Germinal center (tissue), 1 donor: ENCODE results near the gene ANK3.
A peak's percentile ranks its signal among the peaks of the same experiment; 100 is the strongest.

Experiments used
- DNase-seq: peaks from one replicate; pipeline ENCODE4 v3.0.0; 2012; ENCODE audit warnings: mixed read lengths, low spot score

ANK3 gene

DNA sequence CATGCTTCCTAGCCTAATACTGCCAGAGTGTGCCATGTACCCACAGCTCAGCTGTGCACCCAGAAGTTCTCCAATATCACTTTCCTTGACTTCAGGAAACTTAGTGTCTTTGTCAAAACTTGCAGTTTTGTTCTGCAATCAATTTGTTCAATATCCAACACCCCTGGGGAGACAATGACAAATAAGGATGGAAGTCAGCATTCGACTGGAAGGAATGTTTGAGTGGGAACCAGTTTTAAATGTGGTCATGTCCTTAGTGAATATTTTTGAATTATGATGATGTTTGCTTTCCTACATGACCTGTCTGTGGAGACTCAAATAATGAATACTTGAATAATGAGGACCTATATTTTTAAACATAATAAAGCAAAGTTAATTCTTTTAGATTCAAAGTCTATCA is 112.0 kb downstream of the ANK3 start:
- DNase-seq, result no peak

DNA sequence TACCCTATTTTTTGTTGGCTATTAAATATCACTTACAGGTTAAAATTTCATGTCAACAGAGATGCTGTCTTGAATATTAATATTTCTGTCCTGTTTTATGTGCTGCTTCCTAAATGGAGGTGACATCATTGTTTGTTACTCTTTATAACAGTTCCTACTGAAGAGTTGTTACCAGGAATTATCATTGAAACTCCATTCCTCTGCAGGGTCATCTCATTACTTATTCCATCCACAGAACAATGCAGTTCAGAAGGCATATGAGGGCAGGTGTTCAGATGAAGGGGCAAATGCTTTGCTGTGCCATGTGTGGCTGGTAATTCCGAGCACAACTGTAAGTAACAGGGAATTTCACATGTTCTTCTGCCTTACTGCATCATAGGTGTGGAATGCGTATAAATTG is 113.4 kb downstream of the ANK3 start:
- DNase-seq, result no peak

DNA sequence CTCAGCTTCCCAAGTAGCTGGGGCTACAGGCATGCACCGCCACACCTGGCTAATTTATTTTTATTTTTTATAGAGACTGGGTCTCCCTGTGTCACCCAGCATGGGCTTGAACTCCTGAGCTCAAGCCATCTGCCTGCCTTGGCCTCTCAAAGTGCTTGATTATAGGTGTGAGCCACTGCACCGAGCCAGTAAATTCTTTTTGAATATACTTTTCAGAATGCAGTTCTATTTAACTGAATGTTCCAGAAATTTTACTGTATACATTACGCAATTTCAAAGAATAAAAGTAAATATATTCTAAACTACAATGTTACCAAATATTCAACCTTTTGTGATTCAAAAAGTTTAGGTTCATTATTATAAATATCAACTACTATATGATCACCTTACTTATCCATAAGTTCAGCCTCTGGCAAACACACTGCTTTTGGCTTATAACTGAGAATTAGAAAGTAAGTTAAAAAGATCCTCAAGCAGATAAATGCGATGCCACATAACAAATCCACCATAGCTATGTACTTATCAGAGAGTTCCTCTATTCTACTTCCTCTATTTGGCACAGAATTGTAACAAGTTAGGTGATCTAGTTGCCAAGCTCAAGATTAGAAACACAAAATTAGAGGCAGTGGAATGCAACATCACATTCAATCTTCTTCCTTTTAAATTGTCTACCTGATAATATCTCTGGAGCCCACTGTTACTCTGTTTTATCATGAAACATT is 118.2 kb downstream of the ANK3 start:
- DNase-seq, result peak; percentile 14

DNA sequence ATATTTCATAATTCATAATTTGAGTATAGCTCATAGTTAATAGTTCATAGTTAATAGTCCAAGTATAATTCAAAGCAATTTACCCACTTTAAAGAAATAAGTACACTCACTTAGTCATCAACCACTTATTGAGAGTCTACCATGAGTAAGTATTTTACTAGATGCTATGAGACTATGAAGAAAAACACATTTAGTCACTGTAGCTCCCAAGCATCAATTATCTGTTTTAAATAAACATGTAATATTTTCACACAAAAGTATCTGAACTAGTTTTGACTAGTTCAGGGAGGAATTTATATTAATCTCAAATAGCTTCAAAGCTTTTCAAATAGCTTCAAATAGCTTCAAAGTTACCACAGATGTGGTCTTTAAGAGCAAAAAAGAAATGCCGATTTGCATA is 119.2 kb downstream of the ANK3 start:
- DNase-seq, result no peak

DNA sequence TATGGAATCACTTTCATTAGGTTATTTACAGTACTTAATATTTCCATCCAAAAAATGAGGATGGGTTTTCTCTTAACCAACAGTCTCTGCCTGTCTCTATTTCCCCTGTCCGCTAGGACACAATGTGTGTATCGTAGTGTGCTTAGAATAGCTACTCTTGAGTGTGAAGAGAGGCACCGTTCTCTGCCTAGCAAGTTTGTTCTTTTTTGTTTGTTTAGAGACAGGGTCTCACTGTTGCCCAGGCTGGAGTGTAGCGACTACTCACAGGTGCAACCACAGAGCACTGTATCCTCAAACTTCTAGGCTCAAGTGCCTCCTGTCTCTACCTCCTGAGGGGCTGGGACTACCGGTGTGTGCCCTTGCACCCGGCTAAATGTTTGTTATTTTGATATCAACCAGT is 121.9 kb downstream of the ANK3 start:
- DNase-seq, result no peak

DNA sequence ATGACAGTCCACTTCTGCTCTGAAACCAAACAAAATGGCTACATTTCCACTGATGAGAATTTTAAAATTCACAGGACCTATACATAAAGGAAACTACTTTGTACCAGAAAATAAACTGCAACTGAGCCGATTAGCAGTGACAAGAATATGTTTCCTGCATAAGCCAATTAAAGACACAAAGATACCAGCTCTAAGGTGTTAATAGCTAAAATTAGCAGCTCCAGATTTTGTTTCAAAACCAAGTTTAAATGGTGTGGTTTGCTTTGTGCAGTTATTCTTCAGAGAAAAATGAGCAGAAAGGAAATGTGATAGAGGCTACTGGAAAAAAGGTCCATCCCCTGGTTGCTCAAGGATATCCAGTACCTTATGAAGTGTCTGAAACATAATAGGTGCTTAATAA is 123.2 kb downstream of the ANK3 start:
- no peak for DNase-seq

DNA sequence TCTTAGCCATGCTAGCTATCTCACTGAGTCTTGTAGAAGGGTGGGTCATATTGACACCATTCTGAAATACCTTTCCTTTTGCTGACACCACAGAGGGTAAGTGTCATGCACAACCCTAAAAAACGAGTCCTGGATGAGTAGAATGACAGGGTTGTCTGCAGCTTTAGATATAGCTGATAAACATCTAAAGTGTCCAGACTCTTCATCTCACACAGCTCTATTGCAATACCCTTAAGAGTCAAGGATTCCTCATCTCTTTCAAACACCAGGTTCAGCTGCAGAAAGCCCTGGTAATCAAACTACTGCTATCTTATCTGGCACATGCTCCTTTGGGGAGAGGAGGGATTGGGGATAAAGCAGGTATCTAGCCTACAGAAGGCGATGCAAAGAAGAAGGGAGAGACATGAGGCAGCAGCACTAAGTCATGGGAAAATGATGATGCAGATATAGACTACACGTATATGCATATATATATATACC is 127.0 kb downstream of the ANK3 start:
- DNase-seq, result no peak

DNA sequence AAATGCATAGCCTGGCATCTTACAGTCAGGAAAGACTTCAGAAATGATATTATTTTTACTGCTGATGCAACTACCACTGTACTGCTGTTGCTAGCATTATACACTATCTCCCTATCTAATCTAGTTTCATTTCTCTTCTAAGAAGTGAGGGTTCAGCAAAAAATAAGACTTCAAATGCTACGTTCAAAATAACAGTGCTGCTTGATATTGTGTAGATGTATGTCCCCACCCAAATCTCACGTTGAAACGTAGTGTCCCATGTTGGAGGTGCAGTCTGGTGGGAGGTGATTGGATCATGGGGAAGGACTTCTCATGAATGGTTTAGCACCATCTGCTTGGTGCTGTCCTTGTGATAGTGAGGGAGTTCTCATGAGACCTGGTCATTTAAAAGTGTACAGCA is 129.4 kb downstream of the ANK3 start:
- DNase-seq, result no peak

DNA sequence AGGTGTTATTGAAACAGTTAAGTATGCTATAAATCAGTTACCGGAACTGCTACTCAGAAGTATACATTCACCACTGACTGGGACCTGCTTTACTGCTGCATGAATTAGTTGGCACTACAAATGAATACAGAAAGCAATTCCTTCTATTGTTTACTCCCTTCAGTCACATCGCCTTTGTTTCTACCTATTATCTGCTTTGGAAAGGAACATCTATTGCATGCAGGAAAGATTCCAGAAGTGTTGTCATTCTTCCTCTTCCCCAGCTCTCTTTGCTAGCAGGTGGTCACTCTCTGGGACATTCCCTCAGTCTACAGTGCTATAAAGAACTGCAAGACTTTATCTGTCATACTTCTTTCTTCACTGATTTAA is 131.3 kb downstream of the ANK3 start:
- DNase-seq, result no peak

DNA sequence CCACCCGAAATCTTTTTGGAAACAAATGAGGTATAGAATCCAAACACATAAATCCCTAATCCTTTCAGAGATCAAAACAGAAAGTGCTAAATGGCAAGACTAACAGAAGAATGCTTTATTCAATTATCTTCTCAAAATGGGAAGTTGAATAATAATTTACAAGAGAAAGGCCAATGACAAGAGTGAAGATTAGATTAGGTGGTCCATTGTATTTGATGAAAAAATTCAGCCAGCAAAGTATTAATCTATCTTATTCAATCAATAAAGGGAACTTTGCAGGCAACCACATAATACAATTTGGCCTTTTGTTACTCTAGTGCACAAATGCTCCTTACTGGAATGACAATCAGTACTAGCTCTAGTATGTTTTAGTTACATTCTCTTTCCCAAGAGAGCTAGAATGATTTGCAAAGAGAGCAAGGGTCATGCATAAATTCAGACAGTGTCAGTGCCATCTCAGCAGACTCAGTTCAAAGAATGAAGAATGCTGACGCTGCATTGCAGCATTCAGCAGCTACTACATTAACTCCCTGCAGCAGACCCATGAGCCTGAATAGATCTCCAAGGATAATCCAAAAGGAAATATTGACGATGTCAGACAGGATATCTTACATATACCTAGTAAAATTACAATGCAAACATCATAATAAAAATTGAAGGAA is 131.8 kb downstream of the ANK3 start:
- DNase-seq, result no peak

DNA sequence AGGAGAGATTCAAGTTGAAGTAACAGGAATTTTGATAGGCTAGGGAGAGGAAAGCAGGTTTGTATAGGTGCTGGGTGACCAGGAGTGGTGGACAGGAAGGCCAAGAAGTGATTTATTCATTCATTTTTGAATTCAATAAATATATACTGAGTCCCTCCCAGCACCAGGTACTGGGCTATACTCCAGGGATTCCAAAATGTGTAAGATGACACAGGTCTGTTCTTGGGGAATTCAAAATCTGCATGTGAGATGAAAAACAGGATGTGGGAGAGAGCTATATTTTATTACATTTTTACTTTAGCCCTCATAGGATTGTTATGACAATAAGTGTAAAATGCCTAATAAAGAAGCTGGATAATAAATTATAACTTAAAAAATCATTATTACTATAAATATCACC is 134.9 kb downstream of the ANK3 start:
- no peak for DNase-seq

DNA sequence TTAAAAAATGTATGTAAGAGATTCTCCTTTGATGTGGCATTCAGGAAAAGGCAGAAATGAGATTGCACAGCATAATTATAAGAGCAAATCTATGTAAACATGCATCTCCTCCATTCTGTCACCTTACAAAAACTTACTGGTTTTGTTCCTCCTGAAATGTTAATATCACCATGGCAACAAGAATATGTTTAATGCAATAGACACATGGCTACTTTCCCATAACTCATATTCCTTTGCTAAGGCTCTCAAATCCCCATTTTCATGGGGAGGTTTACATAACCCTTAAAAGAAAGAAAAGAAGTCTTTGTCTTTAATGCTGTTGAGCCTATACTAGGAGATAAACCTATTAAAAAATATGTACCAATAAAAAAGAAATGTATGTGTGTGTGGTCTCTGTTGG is 136.2 kb downstream of the ANK3 start:
- DNase-seq, result no peak

DNA sequence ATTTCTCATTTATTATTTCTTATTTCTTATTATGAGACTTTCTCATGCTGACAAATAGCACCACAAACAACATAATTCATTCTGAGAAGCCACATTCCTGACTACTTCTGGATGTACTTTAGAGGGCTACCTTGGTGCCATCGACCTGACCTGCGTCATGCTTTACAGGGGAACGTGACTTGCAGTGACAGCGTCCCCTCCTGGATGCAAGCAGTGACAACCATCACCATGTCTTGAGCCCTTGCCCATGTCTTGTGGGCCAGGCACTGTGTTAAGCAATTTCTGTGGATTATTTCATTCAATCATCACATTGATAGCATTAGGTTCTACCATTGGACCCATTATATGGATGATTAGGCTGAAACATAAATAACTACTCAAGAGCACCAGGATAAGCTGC is 137.0 kb downstream of the ANK3 start:
- no peak for DNase-seq

DNA sequence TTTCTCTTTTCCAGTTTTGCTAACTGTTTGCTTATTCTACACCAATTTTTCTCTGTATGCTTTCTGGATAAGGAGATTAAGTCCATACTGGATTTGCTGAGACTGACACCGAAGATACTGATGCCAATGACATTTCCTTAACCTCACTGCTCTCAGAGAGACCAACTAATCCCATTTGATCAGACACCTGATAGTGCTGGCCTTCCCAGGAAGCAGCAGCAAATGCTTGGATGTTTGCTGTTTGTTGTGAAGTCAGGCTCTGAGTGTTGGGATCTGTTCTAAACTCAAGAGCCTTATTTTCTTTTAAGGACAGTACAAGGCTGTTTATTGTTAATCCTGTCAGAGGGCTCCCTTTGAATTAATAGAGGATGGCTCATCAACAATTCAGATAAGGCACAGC is 143.3 kb downstream of the ANK3 start:
- DNase-seq, result no peak

DNA sequence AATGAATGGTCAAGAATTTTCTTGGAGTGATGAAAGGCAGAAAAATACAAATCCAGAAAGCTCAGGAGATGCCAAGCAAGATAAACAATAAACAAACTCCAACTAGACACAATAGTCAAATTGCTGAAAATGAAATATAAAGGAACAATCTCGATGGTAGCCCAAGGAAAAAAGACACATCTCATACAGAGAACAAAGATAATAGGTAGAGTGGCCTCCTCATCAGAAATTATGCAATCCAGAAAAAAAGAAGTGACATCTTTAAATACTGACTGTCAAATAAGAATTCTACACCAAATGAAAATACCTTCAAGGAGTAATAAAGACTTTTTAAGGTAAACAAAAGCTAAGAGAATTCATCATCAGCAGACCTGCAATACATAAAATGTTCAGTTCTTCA is 150.4 kb downstream of the ANK3 start:
- no peak for DNase-seq

DNA sequence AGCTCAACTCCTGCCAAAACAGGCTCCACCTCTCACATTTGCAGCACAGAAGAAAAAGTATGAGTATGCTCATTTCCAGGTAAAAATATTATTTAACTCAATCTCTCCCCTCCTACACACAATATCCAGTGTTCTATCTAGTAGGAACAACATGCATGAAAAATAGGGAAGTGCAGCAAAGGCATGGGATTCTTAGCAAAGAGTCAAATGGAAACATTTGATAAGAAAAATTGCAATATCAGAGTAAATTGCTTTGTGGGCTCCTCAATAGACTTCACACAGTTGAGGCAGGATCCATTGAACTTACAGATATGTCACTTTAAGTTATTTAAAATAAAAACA is 150.9 kb downstream of the ANK3 start:
- DNase-seq, result no peak

DNA sequence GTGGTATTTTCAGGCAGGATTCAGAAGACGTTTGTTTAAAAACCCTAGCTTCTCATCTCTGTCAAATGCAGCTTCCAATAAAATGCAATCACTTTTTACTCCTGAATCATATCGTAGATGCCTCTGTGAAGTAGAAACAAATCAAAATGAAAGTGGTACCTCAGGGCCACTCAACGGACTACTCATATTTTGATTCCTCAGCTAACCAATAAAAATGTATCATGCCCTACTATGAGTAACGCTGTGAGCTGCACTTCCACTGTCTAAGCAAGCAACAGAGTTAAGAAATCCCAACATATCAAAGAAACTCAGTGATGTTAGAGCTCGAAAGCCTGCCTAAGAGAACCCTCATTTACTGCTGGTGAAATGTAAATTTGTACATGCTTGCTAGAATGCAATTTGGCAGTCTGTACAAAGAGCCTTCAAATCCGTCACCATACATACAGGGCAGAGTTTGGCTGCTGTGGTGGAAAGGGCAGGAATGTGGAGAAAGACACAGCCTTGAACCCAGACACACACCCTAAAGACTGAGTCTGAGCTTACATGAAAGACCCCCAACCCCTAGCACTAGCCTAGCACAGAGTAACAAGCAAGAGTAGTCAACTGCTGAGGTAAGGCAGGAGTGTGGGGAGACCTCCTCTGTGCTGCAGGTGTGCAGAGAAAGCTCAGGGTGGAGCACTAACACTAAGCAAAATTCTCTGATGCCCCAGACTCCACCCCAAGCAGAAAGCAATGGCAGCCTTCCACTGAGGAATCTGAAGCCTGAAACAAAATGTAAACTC is 151.5 kb downstream of the ANK3 start:
- DNase-seq, result peak; percentile 70

DNA sequence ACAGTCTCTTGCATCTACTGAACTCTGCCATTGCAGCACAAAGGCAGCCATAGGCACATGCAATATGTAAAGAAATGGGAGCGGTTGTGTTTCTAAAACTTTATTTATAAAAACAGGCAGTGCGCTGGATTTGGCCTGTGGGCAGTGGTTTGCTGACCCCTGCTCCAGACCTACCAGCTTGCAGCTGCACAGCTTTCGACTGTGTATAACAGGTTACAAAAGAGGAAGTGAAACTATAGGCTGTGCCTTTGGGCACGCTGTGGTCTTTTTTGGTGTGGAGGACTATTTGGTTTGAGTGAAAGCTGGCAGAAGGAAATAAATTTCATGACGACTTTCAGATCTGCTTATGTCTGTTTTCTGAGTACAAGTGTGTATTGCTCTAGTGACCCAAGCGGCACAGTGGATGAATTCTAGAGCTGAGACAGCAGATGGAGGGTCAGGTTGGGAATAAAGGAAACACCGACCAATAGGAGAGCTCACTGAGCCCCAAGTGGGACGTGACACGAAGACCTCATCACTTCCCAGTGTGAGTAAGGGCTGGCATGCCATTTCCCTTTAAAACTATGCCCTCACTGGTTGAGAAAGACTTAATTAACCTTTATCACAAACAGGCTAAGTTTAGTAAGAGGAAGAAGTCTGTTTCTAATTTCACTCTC is 152.7 kb downstream of the ANK3 start:
- peak; percentile 72 for DNase-seq

DNA sequence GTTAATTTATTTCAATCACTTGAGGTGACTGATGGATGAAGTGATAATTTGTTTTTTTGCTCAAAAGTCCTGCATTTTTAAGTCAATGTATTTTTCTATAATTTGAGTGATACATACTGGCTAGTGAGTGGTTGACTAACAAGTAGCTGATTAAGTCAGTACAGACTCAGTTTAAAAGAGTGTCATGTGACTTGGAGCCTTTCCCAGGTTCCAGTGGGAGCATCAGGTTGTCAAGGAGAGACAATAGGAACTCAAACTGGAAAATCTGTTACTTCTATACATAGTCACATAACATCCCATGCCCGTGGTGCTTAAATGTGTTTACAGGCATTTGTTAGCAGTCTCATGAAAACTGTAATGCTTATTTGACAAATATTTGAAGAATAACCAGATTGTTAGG is 154.7 kb downstream of the ANK3 start:
- no peak for DNase-seq

DNA sequence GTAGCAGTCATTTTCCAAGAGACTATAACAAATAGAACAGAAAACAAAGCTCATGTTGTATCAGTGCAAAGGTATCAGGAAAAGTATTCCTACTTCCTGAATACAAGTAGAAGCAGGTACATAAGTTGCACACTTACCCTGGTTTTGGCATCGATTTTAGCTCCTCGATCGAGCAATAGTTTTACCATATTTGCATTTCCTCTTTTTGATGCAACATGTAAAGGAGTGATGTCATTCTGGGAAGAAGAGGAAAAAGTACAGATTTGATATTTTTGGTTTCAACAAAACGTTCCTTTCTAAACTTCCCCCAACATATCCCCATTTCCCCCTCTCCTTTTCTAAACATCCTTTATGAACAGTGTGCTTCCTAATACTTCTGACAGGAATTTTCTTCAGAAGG is 155.1 kb downstream of the ANK3 start:
- no peak for DNase-seq

DNA sequence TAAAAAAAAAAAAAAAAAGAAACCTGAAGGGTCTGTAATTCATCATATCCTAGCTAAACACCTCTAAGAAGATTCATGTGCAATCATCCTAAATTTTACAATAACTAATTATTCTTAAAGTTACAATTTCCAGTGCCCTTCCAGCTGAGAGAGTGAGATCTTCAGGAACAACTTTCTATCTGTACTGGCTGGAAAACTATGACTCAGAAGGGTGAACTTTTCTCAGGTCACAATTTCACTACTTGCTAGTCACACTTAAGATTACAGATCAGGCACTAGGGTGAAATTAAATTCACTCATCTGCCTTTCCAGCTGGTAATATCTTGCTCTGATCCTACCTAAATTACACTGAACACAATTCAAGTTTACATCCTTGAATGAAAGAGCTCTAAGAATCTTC is 158.8 kb downstream of the ANK3 start:
- DNase-seq, result no peak

DNA sequence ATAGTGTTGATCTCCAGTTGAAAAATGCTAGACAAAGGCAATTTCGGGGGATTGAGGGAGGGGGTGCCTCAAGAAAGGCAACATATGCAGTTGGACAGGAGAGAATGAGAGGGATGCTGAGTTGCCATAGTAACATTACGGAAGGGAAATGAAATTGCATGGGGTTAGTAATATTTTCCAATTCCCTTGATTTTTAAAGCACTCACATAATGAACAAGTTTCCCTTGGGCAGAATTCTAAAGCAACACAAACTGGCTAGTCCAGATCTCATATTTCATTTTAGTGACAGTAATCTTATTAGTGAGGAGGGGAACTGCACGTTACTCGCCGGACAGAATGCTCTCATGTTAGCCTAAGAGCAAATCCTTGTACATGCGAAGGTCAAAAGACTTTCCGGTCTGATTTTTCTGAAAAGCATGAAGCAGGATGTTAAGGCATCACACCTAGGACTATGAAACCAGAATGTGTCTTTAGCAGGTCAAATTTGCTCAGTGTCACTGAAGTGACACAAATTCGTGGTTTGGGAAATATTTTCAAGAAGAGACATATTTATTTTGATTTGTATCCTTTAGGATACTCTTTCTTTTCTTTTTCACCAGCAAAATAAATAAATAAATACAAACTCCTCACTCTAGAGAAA is 165.5 kb downstream of the ANK3 start:
- DNase-seq, result no peak
